GM18870 (cell line): Measurements from ENCODE around the gene PSMB7.

Experiments
- ATAC-seq: cut with Tn5 transposase; IDR thresholded peaks from one replicate; pipeline ENCODE4 v1.9.1; 2021; ENCODE audit warnings: moderate library complexity; ENCODE audit not compliant: unreplicated experiment

The PSMB7 gene

GRCh38 chr9:124329206-124329792 lies 85.9 kb downstream of the PSMB7 start:
- no peak for ATAC-seq

GRCh38 chr9:124328285-124328684 lies 87.0 kb downstream of the PSMB7 start:
- no peak for ATAC-seq

- no peak for ATAC-seq
Observed at GRCh38 chr9:124327491-124327890, 87.8 kb downstream of the PSMB7 start.

- ATAC-seq, result no peak
Observed at GRCh38 chr9:124326378-124326777, 88.9 kb downstream of the PSMB7 start.

GRCh38 chr9:124325816-124326215 lies 89.4 kb downstream of the PSMB7 start:
- ATAC-seq, result no peak

- no peak for ATAC-seq
Observed at GRCh38 chr9:124323904-124324303, 91.3 kb downstream of the PSMB7 start.

GRCh38 chr9:124322618-124323432 lies 92.4 kb downstream of the PSMB7 start:
- ATAC-seq, result no peak

GRCh38 chr9:124321935-124322334 lies 93.3 kb downstream of the PSMB7 start:
- no peak for ATAC-seq

GRCh38 chr9:124321416-124321815 lies 93.8 kb downstream of the PSMB7 start:
- ATAC-seq, result no peak

GRCh38 chr9:124320062-124320973 lies 94.9 kb downstream of the PSMB7 start:
- ATAC-seq, result no peak

GRCh38 chr9:124315882-124316281 lies 99.4 kb downstream of the PSMB7 start:
- ATAC-seq, result no peak

GRCh38 chr9:124313940-124314339 lies 101.3 kb downstream of the PSMB7 start:
- no peak for ATAC-seq

- ATAC-seq, result no peak
Observed at GRCh38 chr9:124312290-124313265, 102.7 kb downstream of the PSMB7 start.

GRCh38 chr9:124311283-124311682 lies 104.0 kb downstream of the PSMB7 start:
- no peak for ATAC-seq

- ATAC-seq, result no peak
Observed at GRCh38 chr9:124309667-124310084, 105.6 kb downstream of the PSMB7 start.

- ATAC-seq, result no peak
Observed at GRCh38 chr9:124308606-124309491, 106.4 kb downstream of the PSMB7 start.

- no peak for ATAC-seq
Observed at GRCh38 chr9:124307379-124308030, 107.7 kb downstream of the PSMB7 start.

- no peak for ATAC-seq
Observed at GRCh38 chr9:124306098-124306735, 109.0 kb downstream of the PSMB7 start.
